ENCODE measurements around the gene RPL9.

Gene RPL9

GRCh38 chr4:39497909-39498726, 39.4 kb upstream of the RPL9 start:
- no peak for TF ChIP-seq CTCF (IDR thresholded peaks at IDR 0.05; ENCODE audit: insufficient read depth, low read length, poor library complexity, severe bottlenecking)
- no peak for DNase-seq (ENCODE audit: extremely low read depth, insufficient read length)
- peaks cover 3% of the 10 kb centered on the region for H3K36me3 ChIP-seq (ENCODE audit: control insufficient read depth, insufficient read depth, low read length)

GRCh38 chr4:39495446-39496213, 36.9 kb upstream of the RPL9 start:
- DNase-seq (ENCODE audit: extremely low read depth, insufficient read length) = no peak

More at GRCh38 chr4:39497909-39498726, 39.4 kb upstream of the RPL9 start:
- Histone ChIP-seq H3K4me3 (replicated peaks; ENCODE audit: low read depth, low read length) (no peak overlapping the region), H3K27me3 (replicated peaks; ENCODE audit: control insufficient read depth, insufficient read depth, low read length) (no peaks in the 10 kb centered on the region)

GRCh38 chr4:39494354-39494753, 35.6 kb upstream of the RPL9 start:
- TF ChIP-seq CTCF (IDR thresholded peaks at IDR 0.05; ENCODE audit: insufficient read depth, low read length, poor library complexity, severe bottlenecking) = no peak
- Histone ChIP-seq H3K27me3 (replicated peaks; ENCODE audit: control insufficient read depth, insufficient read depth, low read length) (no peaks in the 10 kb centered on the region), H3K36me3 (ENCODE audit: control insufficient read depth, insufficient read depth, low read length) (no peaks in the 10 kb centered on the region), H3K4me3 (replicated peaks; ENCODE audit: low read depth, low read length) (no peak overlapping the region)
- no peak for DNase-seq (ENCODE audit: extremely low read depth, insufficient read length)

More at GRCh38 chr4:39495446-39496213, 36.9 kb upstream of the RPL9 start:
- no peaks in the 10 kb centered on the region for H3K36me3 ChIP-seq (ENCODE audit: control insufficient read depth, insufficient read depth, low read length)
- H3K4me3 ChIP-seq (replicated peaks; ENCODE audit: low read depth, low read length) = no peak overlapping the region
- TF ChIP-seq CTCF (IDR thresholded peaks at IDR 0.05; ENCODE audit: insufficient read depth, low read length, poor library complexity, severe bottlenecking) = no peak
- H3K27me3 ChIP-seq (replicated peaks; ENCODE audit: control insufficient read depth, insufficient read depth, low read length) = no peaks in the 10 kb centered on the region

- TF ChIP-seq CTCF (IDR thresholded peaks at IDR 0.05; ENCODE audit: insufficient read depth, low read length, poor library complexity, severe bottlenecking) = no peak
- Histone ChIP-seq H3K27me3 (replicated peaks; ENCODE audit: control insufficient read depth, insufficient read depth, low read length) (no peaks in the 10 kb centered on the region), H3K36me3 (ENCODE audit: control insufficient read depth, insufficient read depth, low read length) (no peaks in the 10 kb centered on the region), H3K4me3 (replicated peaks; ENCODE audit: low read depth, low read length) (no peak overlapping the region)
- no peak for DNase-seq (ENCODE audit: extremely low read depth, insufficient read length)
These were observed 31.6 kb upstream of the RPL9 start for GRCh38 chr4:39490322-39490721.

- no peak for TF ChIP-seq CTCF (IDR thresholded peaks at IDR 0.05; ENCODE audit: insufficient read depth, low read length, poor library complexity, severe bottlenecking)
These were observed 27.6 kb upstream of the RPL9 start for GRCh38 chr4:39486221-39486804.

More at GRCh38 chr4:39486221-39486804, 27.6 kb upstream of the RPL9 start:
- DNase-seq (ENCODE audit: extremely low read depth, insufficient read length) = no peak
- Histone ChIP-seq H3K36me3 (ENCODE audit: control insufficient read depth, insufficient read depth, low read length) (no peaks in the 10 kb centered on the region), H3K4me3 (replicated peaks; ENCODE audit: low read depth, low read length) (no peak overlapping the region), H3K27me3 (replicated peaks; ENCODE audit: control insufficient read depth, insufficient read depth, low read length) (no peaks in the 10 kb centered on the region)
